KBM-7 (cell line): ENCODE results near the gene PDZRN4.
A peak's percentile ranks its signal among the peaks of the same experiment; 100 is the strongest.
"Not testable (repeated sequence)": the region's sequence is repeated elsewhere in the genome, so short reads cannot be mapped to it uniquely, and the experiment has no call there.

Experiments used
- DNase-seq: peaks from one replicate; pipeline ENCODE4 v3.0.0-alpha.2; 2015
- in situ Hi-C: fragments of 300-500 bp; cut with MboI; formaldehyde crosslinking; loops from 2 replicates; pipeline ENCODE4 v1.14.3; 2020; ENCODE audit warnings: low sequenced_read_pairs, low pct_unique_long_range_greater_than_20kb, mixed read lengths

PDZRN4 gene

DNA sequence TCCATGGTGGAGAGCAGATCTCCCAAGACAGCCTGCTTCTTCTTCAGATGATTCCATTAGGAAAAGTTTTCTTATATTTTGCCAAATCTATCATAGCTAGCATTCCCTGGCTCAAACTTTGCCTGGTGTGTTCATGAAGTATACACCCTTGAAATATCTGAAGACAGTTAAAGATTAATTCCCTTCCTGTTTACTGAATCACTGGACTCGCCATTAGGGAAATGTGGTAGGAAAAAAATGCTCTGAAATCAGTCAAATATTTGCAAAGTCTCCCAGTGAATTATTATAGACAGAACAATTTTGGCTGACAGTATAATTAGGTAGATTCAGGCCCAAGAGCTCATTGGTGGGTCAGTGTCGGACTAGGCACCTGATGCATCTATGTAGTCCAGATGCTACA lies 86.5 kb downstream of the PDZRN4 start:
- DNase-seq = no peak
- in situ Hi-C loops = loop anchor here (25.0 kb wide), 1 partner anchor 738 kb away; no protein-coding TSS in a partner anchor

DNA sequence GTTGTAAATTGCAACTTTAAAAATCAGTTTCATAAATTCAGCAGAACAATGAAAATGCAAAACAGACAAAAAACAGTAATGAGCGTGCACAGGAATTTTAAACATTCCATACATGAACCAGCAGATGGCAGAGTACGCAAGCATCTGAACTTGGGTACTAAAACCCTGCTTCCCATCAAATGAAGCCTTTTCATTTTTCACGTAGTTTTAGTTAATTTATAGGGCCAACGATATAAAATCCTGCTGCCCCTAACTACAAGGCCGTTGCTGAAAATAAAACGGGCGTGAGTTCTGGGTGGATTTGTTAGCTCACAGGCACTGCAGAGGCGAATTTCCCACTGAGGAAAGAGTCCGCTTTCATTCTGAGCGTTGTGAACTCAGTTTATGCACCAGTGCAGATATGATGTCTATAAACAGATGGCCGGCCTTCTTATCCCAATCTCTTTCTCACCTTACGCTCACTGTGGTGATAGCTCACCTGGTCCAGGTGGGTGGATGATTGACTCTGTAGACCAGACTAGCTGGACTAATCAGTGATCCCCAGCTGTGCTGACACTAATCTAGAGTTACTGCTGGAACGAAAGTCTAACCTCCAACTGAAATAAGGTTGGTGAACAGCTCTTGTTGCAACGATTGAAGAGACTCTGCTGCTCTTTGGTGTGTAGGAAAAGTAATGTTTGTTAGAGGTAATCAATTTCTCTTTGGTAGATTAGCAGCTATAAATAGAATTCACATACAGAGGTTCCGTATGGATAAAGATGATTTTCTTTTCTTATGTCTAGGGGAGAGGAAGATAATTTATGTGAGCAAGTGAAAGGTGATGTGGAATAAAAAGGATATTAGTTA lies 89.2 kb downstream of the PDZRN4 start:
- in situ Hi-C loops = no loop called here

DNA sequence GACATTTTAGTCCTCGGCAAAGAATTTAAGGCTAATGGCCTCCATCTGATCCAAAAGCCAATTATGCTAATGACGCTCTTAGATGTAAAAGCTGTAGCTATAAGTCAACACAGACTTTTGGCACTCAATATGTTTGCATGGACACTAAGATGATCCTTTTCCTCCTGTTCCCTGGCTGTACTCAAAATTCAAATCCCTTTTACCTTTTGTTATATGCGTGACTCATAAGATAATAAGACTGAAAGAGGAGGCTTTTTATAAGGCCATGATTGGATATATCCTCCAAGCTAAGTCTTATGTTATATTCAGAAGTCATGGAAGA lies 89.8 kb downstream of the PDZRN4 start:
- DNase-seq = no peak
- in situ Hi-C loops = no loop called here

More for the DNA sequence above, 89.2 kb downstream of the PDZRN4 start:
- DNase-seq = peak; percentile 39

DNA sequence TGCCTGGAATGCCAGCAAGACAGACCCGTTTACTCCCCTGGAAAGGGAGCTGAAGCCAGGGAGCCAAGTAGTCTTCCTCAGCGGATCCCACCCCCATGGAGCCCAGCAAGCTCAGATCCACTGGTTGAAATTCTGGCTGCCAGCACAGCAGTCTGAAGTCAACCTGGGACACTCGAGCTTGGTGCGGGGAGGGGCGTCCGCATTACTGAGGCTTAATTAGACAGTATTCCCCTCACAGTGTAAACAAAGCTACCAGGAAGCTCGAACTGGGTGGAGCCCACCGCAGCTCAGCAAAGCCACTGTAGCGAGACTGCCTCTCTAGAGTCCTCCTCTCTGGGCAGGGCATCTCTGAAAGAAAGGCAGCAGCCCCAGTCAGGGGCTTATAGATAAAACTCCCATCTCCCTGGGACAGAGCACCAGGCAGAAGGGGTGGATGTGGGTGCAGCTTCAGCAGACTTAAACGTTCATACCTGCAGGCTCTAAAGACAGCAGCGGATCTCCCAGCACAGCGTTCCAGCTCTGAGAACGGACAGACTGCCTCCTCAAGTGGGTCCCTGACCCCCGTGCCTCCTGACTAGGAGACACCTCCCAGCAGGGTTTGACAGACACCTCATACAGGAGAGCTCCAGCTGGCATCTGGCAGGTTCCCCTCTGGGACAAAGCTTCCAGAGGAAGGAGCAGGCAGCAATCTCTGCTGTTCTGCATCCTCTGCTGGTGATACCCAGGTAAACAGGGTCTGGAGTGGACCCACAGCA lies 92.4 kb downstream of the PDZRN4 start:
- DNase-seq, in situ Hi-C loops: not testable (repeated sequence)

DNA sequence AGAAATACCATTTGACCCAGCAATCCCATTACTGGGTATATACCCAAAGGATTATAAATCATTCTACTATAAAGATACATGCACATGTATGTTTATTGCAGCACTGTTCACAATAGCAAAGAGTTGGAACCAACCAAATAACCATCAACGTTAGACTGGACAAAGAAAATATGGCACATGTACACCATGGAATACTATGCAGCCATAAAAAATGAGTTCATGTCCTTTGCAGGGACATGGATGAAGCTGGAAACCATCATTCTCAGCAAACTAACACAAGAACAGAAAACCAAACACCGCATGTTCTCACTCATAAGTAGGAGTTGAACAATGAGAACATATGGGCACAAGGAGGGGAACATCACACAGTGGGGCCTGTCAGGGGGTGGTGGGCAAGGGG lies 97.3 kb downstream of the PDZRN4 start:
- DNase-seq, in situ Hi-C loops: not testable (repeated sequence)

DNA sequence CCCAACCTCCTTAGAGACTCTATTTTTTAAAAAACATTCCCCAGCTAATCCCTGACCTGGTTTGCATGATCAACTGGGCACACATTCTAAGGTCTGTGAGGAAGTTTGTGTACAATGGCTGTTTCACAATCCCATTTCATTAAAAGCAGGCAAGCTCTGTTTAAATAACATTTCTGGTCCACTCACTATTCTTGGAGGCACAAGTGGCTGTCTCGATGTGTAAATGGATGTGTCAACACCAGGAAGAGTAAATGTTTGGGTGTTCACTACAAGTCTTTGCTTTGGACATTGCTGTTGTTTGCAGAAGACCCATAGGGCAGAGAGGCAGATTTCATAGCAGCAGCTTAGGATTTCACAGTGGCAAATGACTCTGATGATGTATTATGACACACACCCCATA lies 98.3 kb downstream of the PDZRN4 start:
- in situ Hi-C loops = no loop called here
- DNase-seq = no peak

DNA sequence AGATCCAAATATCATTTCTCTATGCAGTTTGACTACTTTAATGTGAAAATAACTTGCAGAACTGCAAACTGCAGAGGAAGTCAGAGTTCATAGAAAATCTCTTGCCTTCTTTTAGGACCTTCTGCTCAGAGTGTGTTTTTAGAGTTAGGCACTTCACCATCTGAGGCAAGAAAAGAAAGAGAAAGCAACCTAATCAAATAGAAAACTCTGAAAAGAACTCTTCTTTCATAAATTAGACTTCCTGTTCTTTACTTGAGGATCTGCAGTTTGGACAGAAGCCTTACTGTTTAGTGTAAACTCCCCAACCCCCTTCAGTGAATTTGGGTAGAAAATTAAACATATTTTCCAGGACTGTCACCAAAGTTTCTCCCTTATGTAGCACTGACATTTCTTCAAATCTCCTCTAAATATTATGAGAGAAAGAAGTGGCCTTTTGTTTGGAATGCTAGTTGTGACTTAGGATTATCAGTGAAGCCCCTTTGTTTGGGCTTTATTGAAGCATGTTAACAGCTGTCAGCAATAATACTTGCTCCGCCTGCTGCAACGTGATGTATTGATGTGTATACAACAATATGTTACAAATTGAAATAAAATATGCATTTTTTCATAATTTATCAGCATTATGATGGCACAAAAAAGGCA lies 99.5 kb downstream of the PDZRN4 start:
- in situ Hi-C loops = no loop called here
- no peak for DNase-seq

DNA sequence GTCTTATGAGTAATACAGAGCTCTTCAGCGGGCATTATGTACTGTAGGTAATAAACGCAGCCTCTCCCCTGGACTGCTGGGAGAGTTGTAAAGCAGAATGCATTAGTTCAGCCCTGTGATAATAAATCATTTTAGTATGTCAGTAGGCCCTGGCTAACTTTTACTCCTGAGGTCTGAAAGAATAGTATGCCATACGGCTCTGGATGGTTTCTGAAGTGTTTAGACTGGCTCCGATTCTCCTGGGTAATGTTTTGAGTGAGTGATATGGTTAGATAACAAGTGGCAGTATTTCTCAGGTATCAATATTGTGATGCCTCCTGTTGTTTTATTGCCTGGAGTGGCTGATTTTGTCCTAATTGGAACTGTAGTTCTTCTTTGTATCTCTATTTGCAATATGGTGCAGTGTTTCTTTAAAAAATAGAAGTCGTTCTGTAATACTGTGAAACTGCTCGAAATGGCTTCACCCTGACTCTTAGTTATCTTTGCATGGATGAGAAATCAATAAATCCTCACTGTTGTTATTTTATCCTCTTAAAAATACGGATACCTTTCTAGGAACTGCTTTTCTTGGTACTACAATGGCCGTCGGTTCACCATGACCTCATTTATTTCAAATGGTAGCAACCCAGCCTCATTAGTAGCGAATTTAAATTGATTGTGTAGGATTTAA lies 100.2 kb downstream of the PDZRN4 start:
- no peak for DNase-seq
- in situ Hi-C loops = no loop called here

DNA sequence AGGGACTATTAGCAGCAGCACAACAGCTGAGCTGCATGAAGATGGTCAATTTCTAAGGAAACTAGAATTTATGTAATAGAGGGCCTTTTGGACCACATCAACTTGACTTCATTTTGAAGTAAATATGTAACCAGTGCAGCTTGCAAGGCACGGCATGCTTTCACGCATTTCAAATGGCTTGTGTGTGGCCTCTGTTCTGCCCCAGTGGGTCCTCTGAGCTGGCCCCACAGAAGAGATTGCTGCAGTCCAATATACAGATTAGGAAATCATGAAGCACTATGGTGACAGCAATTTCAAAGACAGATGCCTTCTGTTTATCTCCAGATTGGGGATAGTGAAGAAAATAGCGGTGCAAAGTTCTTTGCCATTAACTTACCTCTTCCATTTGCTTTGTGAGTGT lies 101.4 kb downstream of the PDZRN4 start:
- in situ Hi-C loops = no loop called here
- no peak for DNase-seq

DNA sequence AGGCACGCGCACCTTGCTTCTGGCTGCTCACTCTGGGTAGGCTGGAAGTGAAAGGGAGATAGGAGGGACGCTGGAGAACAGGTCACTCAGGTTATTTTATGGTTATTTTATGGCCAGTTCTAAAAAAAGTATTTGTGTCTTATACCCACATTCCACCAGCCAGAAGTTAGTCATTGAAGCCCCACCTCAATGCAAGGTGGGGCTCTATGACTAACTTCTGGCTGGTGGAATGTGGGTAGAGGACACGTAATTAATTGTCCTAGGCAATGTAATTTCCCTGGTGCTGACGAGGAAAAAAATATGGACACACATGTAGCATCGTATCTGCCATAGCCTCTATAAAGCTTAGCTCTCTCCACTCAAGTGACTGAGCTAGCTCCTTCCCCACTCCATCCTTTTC lies 104.9 kb downstream of the PDZRN4 start:
- in situ Hi-C loops = no loop called here
- DNase-seq = no peak

DNA sequence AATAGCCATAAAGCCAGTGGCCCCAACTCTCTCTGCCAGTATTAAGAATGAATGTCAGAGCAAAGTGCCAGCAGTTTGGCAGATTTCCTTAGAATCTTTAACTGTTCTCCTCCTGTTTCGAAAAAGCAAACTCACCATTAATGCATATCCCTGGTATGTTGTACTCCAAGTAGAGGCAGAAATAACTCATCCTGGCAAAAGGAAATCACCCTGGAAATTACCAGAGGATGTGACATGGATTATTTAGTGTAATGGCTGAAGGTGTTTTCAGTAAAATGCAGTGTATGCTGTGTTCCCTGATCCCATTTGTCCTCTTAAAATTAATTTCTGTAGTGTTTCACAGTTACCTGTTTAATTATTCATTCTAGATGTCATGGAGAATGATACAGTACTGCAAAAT lies 105.3 kb downstream of the PDZRN4 start:
- DNase-seq = no peak
- in situ Hi-C loops = no loop called here

DNA sequence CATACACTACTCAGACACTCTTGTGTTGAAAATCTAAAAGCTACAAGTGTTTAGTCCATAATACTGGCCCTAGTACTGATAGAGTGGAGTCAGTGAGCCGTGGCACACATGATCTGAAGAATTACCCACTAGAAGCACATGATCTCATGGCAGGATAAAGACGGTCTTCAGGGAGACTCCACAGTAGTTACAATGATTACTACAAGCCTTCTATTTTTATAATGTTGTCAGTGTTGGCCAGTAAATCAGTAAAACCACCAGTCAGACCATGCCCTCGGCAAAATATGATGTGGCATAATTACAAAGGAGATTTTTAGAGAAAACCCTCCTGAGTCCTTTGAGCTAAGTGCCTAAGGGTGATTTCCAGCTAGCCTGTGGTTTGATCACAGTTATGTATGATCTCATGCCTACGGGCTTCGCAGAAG lies 114.9 kb downstream of the PDZRN4 start:
- in situ Hi-C loops = no loop called here
- no peak for DNase-seq

DNA sequence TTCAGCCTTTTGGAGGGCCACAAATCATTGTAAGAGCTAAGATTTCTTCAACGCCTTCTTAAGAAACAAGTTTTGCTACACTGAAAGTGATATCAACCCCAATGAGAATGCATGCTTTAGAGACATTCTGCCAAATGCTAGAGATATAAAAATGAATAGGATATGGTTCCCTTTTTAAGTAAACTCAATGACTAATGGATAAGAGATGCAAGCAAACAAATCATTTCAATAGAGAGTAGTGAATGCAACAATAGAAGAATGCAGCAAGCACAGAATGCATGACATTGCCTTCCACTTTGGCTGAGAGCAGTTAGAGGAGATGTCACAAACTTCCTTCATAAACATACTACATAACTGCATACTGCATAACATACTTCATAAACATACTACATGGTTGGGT lies 116.4 kb downstream of the PDZRN4 start:
- DNase-seq = no peak
- in situ Hi-C loops = no loop called here

DNA sequence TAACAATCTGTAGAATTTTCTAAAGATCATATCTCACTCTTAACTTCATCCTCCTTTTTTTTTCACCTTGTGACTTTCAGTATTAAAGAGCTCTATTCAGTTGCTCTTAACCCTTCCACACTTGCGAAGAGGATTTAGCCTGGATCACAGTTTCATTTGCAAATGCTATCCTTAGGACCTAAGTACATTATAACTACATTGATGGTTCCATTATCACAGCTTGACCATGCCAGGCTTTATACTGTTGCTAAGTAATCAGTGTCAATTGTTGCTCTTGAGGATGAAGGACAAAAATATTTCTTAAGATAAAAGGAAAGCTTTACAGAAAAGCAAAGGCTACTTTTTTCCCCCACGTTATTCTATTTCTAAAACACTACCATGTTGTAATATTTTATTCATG lies 122.2 kb downstream of the PDZRN4 start:
- in situ Hi-C loops = no loop called here

DNA sequence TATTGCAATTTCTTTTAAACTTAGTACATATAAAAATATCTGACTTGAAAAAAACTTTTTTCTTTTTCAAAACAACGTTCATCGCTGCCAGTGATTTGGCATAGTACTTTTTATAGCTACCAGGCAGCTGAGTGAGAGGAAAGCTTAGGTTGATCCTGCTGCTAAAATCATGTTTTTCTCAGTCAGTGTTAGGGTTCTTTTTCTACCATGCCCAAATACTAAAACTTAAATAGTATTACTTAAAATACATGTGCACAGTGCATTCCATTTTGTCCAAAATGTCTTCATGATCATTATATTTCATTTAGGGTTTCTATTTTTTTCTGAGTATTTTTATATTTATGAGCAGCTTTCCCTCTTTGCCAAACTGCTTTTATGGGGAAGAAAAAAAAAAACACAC lies 123.8 kb downstream of the PDZRN4 start:
- DNase-seq = no peak
- in situ Hi-C loops = no loop called here

More for the DNA sequence above, 122.2 kb downstream of the PDZRN4 start:
- no peak for DNase-seq

DNA sequence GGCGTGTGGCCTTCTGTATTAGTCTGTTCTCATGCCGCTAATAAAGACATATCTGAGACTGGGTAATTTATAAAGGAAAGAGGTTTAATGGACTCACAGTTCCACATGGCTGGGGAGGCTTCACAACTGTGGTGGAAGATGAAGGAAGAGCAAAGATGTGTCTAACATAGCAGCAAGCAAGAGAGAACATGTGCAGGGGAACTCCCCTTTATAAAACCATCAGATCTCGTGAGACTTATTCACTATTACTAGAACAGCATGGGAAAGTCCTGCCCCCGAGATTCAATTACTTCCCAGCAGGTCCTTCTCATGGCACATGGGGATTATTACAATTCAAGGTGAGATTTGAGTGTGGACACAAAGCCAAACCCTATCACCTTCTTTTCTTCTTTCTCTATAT lies 124.3 kb downstream of the PDZRN4 start:
- DNase-seq, in situ Hi-C loops: not testable (repeated sequence)

DNA sequence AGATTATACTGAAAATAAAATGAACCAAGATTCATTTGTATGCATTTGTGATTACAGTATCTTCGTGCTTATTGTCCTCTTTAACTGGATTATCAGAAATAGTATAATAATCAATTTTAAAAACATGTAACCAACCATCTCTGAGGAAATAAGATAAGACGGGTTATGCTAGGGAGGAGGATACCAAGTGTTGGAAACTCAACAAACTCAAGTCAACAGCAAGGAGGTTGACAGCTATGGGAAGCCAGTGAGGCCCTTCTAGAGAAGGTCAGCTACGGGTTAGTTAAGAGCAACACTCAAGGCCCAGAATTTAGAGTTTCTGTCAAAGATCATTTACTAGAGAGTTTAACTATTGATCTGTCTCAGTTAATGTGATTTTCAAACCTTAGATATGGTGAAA lies 137.2 kb downstream of the PDZRN4 start:
- DNase-seq = no peak
- in situ Hi-C loops = no loop called here

DNA sequence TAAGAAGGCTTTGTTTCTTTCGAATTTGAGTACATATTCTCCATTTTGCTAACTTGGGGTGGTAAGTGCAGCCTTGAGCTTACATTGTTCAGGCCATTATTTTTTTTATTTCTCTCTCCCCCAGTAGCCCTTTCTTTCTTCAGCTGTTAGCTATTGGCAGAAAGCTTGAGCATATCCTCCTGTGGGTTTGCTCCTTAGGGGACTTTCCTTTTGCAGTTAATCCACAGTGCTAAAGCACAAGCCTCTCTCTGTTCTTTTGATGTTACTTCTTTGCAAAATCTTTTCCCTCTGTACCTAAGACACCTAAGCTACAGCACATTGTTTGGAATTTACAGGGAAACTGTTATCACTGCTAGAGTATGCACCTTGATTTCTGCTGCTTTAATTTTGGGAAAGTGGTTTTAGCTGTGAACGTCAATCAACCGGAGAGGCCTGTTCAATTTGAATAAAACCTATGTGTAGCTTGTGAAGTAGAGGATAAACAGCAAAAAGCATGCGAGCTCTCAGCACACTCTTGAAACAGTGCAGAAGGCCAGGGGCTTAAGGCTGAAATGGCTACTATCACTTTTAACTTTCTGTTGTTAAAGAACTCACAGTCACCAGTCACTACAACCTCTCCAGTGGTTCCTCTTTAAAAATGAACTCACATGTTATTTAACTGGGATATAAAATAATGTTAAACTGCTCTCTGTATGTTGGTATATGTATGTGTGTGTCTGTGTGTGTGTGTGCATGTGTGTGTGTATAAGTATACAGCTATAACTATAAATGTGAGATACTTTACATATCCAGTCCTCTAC lies 139.2 kb downstream of the PDZRN4 start:
- in situ Hi-C loops = no loop called here
- no peak for DNase-seq

DNA sequence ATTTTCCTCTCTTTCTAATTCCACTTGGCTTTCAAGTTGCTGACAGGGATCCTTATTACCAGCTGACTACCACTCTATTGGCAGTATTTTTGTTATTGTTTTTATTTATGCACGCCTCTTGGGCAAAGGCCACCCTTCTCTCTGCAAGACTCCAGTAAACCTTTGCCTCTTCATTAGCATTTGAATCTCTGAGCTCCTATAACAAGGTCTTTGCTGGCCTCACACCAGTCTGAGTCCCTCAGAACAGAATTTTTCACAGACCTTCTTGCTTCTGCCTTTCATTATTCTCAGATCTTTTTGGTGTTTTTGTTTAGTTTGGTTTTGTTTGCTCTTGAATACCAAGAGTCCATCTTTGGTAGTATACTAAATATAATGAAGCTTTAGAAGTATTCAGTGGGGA lies 145.9 kb downstream of the PDZRN4 start:
- DNase-seq = no peak
- in situ Hi-C loops = no loop called here
